ENCODE results near the gene HPCAL1.

HPCAL1 gene

DNA sequence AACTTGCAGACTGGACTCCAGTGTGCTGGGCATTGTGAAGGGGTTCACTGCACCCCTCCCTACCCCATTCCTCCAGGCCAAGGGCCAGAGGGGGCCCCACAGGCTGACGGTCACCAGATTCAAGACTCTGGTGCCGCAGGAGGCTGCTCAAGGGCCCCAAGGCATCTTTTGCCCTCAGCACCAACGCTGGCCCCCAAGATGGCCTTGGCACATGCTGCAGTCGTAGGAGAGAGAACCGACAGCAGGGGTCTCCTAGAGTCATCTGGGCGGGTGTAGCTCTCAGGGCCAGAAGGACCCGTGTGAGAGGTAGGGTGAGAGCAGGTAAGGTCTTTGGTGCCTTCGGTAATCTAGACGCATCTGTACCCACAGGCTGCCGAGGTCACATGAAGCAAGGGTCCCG is 164.1 kb downstream of the HPCAL1 start:
- no peak for DNase-seq (ENCODE audit: low read depth)

DNA sequence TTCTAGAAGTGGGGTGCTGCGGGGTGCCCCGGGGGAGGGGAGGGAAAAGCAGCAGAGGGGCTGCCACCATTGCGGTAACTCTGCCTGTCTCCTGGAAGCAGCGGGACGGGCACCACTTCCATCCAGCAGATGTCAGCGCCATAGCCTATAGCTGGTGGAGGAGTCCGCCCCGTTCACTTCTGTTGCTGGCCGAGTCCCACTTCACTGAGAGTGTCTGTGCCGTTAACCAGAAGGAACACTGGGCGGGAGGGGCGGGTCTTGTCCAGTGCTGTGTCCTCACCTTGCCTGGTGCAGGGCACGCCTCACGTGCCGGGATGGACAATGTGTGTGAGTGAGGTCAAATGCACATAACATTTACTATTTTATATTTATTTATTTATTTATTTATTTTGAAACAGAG is 164.7 kb downstream of the HPCAL1 start:
- no peak for DNase-seq (ENCODE audit: low read depth)

DNA sequence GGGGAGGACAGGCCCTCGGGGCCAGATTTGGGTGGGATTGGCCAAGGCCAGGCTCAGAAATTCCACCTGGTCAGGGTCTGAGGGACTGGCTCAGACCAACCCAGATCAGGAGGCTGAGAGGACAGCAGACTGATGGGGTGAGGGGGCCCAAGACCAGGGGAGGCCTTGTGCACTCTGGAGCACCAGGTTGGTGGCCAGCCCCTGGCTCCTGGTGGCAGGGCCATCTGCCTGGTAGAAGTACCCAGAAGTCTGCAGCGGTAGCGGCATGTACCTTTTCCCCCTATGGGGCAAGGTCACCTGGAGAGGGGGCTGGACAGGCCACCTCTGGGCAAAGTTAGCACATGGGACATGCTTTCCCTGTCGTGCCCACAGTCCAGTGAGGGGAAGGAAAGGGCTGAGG is 166.6 kb downstream of the HPCAL1 start:
- DNase-seq (ENCODE audit: low read depth): no peak

DNA sequence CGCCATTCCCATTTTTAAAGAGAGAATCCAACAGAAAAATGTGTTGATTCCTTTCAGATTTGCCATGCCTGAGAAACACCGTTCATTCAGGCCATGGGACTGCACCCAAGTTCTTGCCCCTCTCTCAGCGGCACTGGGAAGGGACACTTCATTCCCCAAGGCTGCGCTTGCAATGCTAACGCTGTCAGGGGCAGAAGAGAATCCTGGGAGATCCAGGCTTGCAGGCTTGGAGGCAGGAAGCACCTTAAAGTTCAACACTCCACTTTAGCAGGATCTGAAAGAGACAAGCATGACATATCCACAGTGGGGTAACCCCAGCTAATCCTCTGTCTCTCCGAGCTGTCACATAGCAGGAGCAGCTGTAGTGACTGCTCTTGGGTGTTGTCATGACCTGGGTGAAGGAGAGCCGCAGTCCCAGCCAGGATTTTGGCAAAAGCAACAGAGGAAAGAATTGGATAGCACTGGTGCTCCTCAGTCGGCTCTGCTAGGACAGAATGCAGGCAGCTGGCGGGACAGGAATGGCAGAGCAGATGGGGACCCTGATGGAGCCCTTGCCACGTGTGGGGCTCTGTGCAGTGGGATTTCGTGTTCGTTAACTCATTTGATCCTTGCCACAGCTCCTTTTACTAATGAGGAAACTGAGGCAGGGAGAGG is 167.4 kb downstream of the HPCAL1 start:
- no peak for DNase-seq (ENCODE audit: low read depth)

DNA sequence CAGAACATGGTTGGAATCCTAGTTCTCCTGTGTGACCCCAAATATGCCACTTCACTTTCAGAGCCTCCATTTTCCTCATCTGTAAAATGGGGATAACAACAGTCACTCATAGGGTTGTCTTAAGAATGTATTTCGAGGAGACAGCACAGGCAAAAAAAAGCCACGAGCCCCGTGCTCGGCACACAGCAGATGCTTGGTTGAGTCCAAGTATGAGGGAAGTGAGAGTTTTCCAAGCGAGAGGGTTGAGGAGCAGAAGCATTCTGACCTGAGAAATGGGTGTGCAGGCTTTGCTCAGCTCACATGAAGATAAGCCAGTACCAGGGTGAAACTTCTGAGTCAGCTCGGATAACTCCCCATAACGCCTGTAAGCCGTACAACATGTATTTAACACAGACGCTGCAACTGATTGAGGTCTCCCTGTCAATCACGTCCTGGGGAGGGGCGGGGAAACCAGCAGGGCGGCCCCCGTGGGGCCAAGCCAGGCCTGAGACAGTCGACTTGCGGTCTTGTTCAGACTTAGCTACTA is 168.4 kb downstream of the HPCAL1 start:
- no peak for DNase-seq (ENCODE audit: low read depth)

DNA sequence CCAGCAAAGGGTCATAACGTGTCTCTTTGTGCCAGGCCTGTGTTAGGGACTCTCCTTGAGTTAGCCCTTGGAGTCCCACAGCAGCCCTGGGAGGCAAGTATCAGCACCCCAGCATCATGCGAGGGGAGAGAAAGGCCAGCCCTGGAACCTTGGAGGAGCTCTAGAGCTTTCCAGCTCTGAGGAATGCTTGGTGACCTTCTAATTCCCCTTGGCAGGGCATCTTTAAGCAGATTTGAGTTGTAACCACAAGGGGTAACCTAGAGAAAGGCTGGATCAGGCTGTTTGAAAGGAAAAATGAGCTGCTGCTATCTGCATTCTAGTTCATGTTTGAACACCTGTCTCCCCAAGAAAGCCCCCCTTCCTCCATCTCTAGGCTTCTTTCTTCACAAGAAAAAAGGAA is 169.3 kb downstream of the HPCAL1 start:
- DNase-seq (ENCODE audit: low read depth): no peak

DNA sequence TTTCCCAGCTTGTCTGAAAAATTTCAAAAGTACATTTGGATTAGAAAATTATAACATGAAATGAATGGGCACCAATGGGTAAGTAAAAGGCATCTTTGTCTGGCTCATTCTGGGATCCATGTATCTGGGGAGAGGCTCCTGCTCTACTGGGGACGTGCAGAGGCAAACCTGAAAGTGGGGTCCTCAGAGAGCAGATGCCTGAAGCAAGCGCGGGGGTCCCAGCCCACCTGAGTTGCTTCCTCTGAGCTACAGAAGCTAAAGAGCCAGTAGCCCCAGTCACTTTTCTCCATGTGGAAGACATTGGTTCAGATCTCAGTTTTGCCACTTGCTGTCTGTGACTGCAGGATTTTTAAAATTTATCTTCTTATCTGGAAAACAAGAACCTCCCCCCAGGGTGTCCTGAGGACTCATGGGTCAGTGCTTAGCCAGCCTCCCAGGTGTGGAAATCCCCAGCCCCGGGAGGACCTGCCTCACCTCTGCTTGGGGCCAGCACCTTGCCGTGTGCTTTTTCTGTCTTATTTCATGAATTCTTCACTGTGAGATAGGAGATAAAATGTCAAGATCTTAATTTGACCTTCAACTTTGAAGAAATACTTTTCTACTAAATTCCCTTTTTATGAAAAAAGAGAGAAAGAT is 170.5 kb downstream of the HPCAL1 start:
- DNase-seq (ENCODE audit: low read depth): no peak

DNA sequence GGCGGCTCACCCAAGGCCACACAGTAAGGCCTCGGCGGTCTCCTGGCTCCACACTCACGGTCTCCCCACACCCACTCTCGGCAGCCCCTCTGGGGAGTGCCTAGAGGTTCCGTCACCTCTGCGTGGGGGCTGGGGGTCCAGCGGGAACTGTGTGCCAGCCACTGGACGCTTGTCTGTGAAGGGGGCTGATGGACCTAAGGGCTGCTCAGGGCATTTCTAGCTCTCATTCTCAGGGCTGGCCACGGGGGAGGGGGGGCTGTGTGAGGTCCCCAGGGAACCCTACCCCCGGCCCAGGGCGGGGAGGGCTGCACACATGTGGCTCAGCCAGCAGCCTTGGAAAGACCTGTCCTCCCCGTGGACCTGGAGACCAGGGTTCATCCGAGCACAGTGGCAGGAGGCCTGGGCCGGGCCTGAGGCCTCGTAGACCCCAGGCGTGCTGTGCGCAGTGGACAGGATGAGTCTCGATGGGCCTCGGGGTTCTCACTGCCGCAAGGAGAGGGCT is 172.6 kb downstream of the HPCAL1 start:
- DNase-seq (ENCODE audit: low read depth): no peak

DNA sequence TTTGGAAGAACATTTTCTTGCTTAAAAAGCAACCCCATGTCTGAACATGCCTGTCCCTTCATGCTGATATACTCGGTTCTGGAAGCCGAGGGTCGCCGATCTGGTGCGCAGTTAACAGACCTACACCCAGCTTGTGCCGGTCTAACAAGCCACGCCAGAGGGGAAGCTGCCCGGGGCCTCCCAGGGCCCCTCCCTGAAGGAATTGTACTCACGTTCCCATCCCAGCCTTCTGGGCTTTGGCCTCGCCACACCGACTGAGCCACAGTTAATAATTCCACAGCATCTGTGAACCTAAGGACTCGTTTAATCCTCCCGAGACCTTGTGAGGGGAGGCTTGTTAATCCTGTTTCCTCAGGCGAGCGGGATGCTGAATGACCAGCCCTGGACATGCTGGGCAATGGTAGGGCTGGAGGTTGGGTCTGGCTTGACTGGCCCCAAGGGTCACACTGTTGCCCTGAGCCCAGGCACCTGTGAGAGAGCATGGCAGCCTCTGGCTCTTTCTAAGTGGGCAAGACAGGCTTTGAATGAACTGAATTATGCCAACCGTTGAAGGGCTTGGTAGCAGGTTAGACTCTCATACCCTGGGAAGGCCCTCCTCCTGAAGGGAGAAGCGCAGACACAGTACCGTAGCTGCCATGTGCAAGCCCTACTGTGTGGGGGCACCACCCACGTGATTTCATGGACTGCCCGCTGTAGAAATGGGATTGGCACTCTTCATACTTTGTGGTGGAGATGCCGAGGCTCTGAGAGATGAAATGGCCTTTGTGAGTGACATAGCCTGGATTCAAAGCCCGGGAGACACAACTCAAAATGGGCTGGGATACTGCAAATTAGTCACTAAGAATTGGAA is 173.3 kb downstream of the HPCAL1 start:
- DNase-seq (ENCODE audit: low read depth): no peak

DNA sequence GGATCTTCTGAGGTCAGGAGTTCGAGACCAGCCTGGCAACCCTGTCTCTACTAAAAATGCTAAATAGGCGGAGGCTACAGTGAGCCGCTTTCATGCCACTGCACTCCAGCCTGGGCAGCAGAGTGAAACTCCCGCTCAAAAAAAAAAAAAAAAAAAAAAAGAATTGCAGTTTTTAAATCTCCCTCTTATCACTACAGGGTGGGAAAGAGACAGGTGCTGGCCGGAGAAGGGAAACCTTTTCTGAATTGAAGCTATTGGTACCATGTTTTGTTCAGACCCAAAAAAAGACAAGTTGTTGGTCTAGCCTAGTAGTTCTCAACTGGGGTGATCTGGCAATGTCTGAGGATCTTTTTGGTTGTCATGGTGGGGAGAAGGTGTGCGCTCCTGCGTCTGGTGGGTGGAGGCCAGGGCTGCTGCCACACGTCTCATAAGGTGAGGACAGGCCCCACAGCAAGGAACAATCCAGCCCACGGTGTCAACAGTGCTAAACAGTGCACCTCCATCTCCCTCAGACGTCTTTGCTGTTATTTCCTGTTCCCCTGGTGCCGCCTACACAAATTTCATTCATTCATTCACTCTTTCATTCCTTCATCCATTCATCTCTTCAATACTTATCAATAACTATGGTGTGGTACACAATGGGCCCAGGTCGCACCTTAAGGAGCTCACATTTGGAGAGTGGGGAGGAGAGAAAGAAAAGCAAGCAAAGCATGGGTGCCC is 174.2 kb downstream of the HPCAL1 start:
- DNase-seq (ENCODE audit: low read depth): no peak
